PC-9 (cell line): ENCODE data around the gene CEACAM1. TPM values are rescaled to one million over a fixed set of nuclear protein-coding genes. Genes with fewer than 3 reads are reported as not detected.

Source experiments
- Bru-seq: library from RNA; stranded (reverse); fragments of 400-500 nt; gene quantifications from one replicate; lab custom pipeline; 2021; lab: Mats Ljungman, UMichigan
- BruChase-seq, 2 experiments: library from RNA; stranded (reverse); fragments of 400-500 nt; gene quantifications; one replicate each; lab custom pipeline; 2021; lab: Mats Ljungman, UMichigan
- BruUV-seq: library from RNA; stranded (reverse); fragments of 400-500 nt; replicated peaks from 2 replicates; lab custom pipeline; 2021; lab: Mats Ljungman, UMichigan
- CTCF ChIA-PET: fragments of 300-600 bp; sonication (Branson Sonifier 250); formaldehyde crosslinking; loops from one replicate; lab custom pipeline; 2022; ENCODE audit warnings: antibody characterized with exemption; lab: Charles Lee
- POLR2A ChIA-PET: fragments of 300-600 bp; sonication (Branson Sonifier 250); formaldehyde crosslinking; loops from one replicate; lab custom pipeline; 2022; ENCODE audit warnings: antibody characterized with exemption; ENCODE audit not compliant: unreplicated experiment; lab: Charles Lee
- DNase-seq, 2 experiments: peaks; one replicate each; pipeline versions ENCODE4 v3.0.0 to v3.0.0-alpha.2; 2015 to 2022; ENCODE audit warnings: mixed read lengths in 1 of 2
- H2AFZ ChIP-seq: fragments of 200-600 bp; sonication (generic); 2 replicates; pipeline ENCODE4 v1.8.1; 2017; ENCODE audit warnings: antibody characterized with exemption
- H3F3A ChIP-seq: fragments of 200-600 bp; sonication (generic); 2 replicates; pipeline ENCODE4 v1.8.1; 2017; ENCODE audit warnings: antibody characterized with exemption, mild to moderate bottlenecking, low read depth; ENCODE audit not compliant: insufficient read depth
- H3K27ac ChIP-seq: fragments of 200-600 bp; sonication (generic); 2 replicates; pipeline ENCODE4 v1.6.1; 2016; ENCODE audit warnings: mixed run types
- H3K27me3 ChIP-seq: fragments of 200-600 bp; sonication (generic); 2 replicates; pipeline ENCODE4 v1.6.1; 2016; ENCODE audit warnings: low read depth, mixed run types; ENCODE audit not compliant: insufficient read depth
- H3K36me3 ChIP-seq: fragments of 200-600 bp; sonication (generic); 2 replicates; pipeline ENCODE4 v1.6.1; 2016; ENCODE audit warnings: low read depth, mixed run types
- H3K4me1 ChIP-seq: fragments of 200-600 bp; sonication (generic); replicated peaks from 2 replicates; pipeline ENCODE4 v1.6.1; 2016; ENCODE audit warnings: mixed run types; ENCODE audit not compliant: insufficient read depth
- H3K4me2 ChIP-seq: fragments of 200-600 bp; sonication (generic); 2 replicates; pipeline ENCODE4 v1.6.1; 2017; ENCODE audit warnings: mixed run types
- H3K4me3 ChIP-seq: fragments of 200-600 bp; sonication (generic); 2 replicates; pipeline ENCODE4 v1.6.1; 2016; ENCODE audit warnings: mixed run types
- H3K79me2 ChIP-seq: fragments of 200-600 bp; sonication (generic); 2 replicates; pipeline ENCODE4 v1.6.1; 2017; ENCODE audit warnings: low read depth, mixed run types
- H3K9me2 ChIP-seq: fragments of 200-600 bp; sonication (generic); 2 replicates; pipeline ENCODE4 v1.8.1; 2017; ENCODE audit warnings: mild to moderate bottlenecking; ENCODE audit not compliant: insufficient read depth
- H3K9me3 ChIP-seq: fragments of 200-600 bp; sonication (generic); 2 replicates; pipeline ENCODE4 v1.8.1; 2016; ENCODE audit warnings: low read depth; ENCODE audit not compliant: insufficient read depth
- H4K20me1 ChIP-seq: fragments of 200-600 bp; sonication (generic); 2 replicates; pipeline ENCODE4 v1.8.1; 2017; ENCODE audit not compliant: insufficient read depth
- CTCF ChIP-seq: fragments of 200-600 bp; sonication (generic); conservative IDR thresholded peaks from 2 replicates; pipeline ENCODE4 v1.6.1; 2017; ENCODE audit warnings: mixed run types, antibody characterized with exemption, mild to moderate bottlenecking, moderate library complexity
- EZH2 ChIP-seq: fragments of 200-600 bp; sonication (generic); IDR thresholded peaks from 2 replicates; pipeline ENCODE4 v1.8.0; 2017; ENCODE audit warnings: antibody characterized with exemption, low read depth
- intact Hi-C: fragments of 100-400 bp; cut with micrococcal nuclease; formaldehyde crosslinking; loops from one replicate; pipeline ENCODE4 v1.10.0; 2022; ENCODE audit not compliant: unreplicated experiment
- long read RNA-seq: library from polyadenylated mRNA; stranded (forward); transcript quantifications from one replicate; pipeline ENCODE4 v2.0.0, GENCODE V29; 2022
- total RNA-seq: library from RNA; stranded (reverse); gene quantifications from 2 replicates; pipeline ENCODE4 v1.2.3, GENCODE V29; 2021

The CEACAM1 gene
- total RNA-seq (0.53 and 1.6 TPM in 2 replicates), Bru-seq, nascent RNA (percentile 14 among the genes with signal in this experiment), BruChase-seq, experiment 1, labeled RNA remaining after a 2-hour chase (percentile 18 among the genes with signal in this experiment), BruChase-seq, experiment 2, labeled RNA remaining after a 6-hour chase (percentile 28 among the genes with signal in this experiment)
- long read RNA-seq, partial matches to known transcripts, result 0 of 5 reads
- long read RNA-seq, other reads (novel, unspliced or antisense), result 1 of 5 reads

DNA sequence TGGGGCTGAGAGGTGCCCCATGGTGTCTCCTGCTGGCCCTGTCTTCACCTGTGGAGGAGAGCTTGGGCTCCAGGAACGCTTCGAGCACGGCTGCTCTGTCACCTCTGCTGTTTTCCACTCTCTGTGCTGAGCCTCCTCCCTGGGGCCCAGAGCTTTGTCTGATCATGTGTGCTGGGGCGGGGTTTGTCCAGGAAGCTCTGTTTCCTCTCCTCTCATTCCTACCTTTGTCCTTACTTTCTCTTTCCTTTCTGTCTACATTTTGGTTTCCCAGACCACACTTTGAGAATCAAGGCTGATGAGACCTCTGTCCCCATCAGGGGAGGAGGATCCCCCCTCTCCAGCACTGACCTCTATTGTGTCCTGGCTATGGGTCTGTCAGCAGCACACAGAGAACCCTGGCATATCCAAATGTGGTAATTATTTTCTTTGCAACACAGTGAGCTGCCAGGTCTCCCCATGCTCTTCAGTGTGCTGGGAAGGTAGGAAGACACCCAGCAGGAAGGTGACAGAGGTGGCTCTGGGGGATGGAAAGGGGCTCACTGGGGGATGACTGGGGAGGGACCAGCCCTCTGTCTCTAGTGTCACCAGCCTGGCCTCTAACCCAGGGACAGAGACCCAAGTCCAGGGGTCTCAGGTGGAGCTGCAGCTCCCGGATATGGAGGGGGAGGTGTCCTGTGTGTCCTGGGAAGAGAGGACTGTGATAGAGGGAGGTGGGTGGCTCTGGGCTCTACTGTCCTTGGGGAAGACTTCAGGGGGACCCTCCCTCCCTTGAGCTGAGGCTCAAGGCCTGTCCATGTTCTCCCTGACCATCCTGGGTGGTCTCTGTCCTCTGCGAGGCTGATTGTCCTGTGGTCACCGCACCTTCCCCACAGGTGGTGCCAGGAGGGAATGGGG lies at the start of gene CEACAM1:
Gene CEACAM1, minus strand, starts transcription at position 128 of the 894 bp plus-strand sequence. Its CDS starts 107 bp downstream, at position 21.
- H3K27ac ChIP-seq, result no peak within 1 kb of the TSS; the same call in 1 of the 2 replicates
- no TSS peak for BruUV-seq
- POLR2A ChIA-PET, result interaction anchor here (1.0 kb wide), 1 partner anchor 78 kb away, joined by 3 read pairs; no protein-coding TSS in a partner anchor

GRCh38 chr19:42577016-42577415 lies 48.7 kb upstream of the CEACAM1 start:
- intact Hi-C loops, result no loop called here
- no peak for TF ChIP-seq EZH2
- no peak for TF ChIP-seq CTCF
- peaks cover 45% of the 10 kb centered on the region; the same call in 1 of the 2 replicates for H3K27me3 ChIP-seq
- no peaks in the 10 kb centered on the region for H3K36me3 ChIP-seq
- POLR2A ChIA-PET, result no interaction called here
- CTCF ChIA-PET, result no interaction called here
- no peak overlapping the region for H3K27ac ChIP-seq
- no peaks in the 10 kb centered on the region for H3F3A ChIP-seq
- H4K20me1 ChIP-seq, result no peaks in the 10 kb centered on the region
- no peak overlapping the region for H3K4me3 ChIP-seq
- no peak overlapping the region for H3K4me2 ChIP-seq
- no peaks in the 10 kb centered on the region for H3K9me3 ChIP-seq
- H3K9me2 ChIP-seq, result no peaks in the 10 kb centered on the region
- no TSS peak for BruUV-seq
- H3K79me2 ChIP-seq, result no peaks in the 10 kb centered on the region
- no peak for DNase-seq
- H3K4me1 ChIP-seq, result no peaks in the 10 kb centered on the region
- no peak overlapping the region for H2AFZ ChIP-seq

More for the DNA sequence above, at the start of gene CEACAM1:
- peak in 1 of 2 experiments; percentile 31 for DNase-seq
- Histone ChIP-seq H3K4me1 (peaks cover 20% of the 10 kb centered on the region), H3K27me3 (no peaks in the 10 kb centered on the region), H3K4me2 (peak within 1 kb of the TSS; percentile 80), H3F3A (peaks cover 18% of the 10 kb centered on the region; the same call in 1 of the 2 replicates), H2AFZ (peak within 1 kb of the TSS; percentile 63; the same call in 1 of the 2 replicates), H3K36me3 (no peaks in the 10 kb centered on the region), H3K9me2 (no peaks in the 10 kb centered on the region), H4K20me1 (no peaks in the 10 kb centered on the region), H3K9me3 (no peaks in the 10 kb centered on the region), H3K4me3 (no peak within 1 kb of the TSS; the same call in 1 of the 2 replicates), H3K79me2 (no peaks in the 10 kb centered on the region)
- TF ChIP-seq EZH2 (no peak), CTCF (no peak)
- CTCF ChIA-PET, result interaction anchor here (0.9 to 2.3 kb wide), 4 partner anchors 73 to 92 kb away, joined by 3 to 16 read pairs (median 8); no protein-coding TSS in a partner anchor
- intact Hi-C loops, result loop anchor here (1.0 kb wide), 2 partner anchors 73 to 78 kb away; no protein-coding TSS in a partner anchor

DNA sequence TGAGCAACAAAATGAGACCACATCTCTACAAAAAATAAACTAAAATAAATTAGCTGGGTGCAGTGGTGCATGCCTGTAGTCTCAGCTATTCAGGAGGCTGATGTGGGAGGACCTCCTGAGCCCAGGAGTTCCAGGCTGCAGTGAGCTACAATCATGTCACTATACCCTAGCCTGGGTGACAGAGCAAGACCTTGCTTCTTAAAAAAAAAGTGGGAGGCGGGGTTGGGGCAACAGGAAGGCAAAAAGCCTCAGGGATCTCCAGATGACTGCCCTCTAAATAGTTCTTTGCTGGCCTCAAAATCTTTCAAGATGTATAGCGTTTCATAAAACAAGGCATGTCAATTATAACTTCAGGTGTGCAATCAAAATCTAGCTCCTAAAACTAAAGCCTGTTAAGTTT lies 48.0 kb upstream of the CEACAM1 start:
- Histone ChIP-seq H3K9me3 (no peaks in the 10 kb centered on the region), H3F3A (no peaks in the 10 kb centered on the region), H3K36me3 (no peaks in the 10 kb centered on the region), H3K27me3 (peaks cover 42% of the 10 kb centered on the region; the same call in 1 of the 2 replicates), H3K79me2 (no peaks in the 10 kb centered on the region), H4K20me1 (no peaks in the 10 kb centered on the region), H3K4me1 (no peaks in the 10 kb centered on the region), H2AFZ (no peak overlapping the region), H3K9me2 (no peaks in the 10 kb centered on the region), H3K27ac (no peak overlapping the region), H3K4me2 (no peak overlapping the region), H3K4me3 (no peak overlapping the region)
- intact Hi-C loops, result no loop called here
- ChIA-PET POLR2A (no interaction called here), CTCF (no interaction called here)
- TF ChIP-seq EZH2, result no peak
- no peak for TF ChIP-seq CTCF
- DNase-seq, result no peak
- BruUV-seq, result no TSS peak
